Fibroblast of lung (primary cell): ENCODE data around the gene GNPDA1.

Source experiments
- EZH2 ChIP-seq: IDR thresholded peaks from 2 replicates; pipeline ENCODE4 v1.5.1; 2012; ENCODE audit warnings: low read length, control low read depth, mild to moderate bottlenecking; ENCODE audit errors: missing control alignments
- TF ChIP-seq, protein P1 (sequence below), 2 donors: IDR thresholded peaks in 1 of 2; conservative IDR thresholded peaks in 1 of 2; 1 replicate in 1 of 2; 2 replicates in 1 of 2; pipeline ENCODE4 v1.5.1; 2011 to 2012; ENCODE audit warnings: low read length in 2 of 2, control low read depth in 1 of 2, inconsistent platforms in 1 of 2, low read depth in 1 of 2, mild to moderate bottlenecking in 1 of 2

DNA sequence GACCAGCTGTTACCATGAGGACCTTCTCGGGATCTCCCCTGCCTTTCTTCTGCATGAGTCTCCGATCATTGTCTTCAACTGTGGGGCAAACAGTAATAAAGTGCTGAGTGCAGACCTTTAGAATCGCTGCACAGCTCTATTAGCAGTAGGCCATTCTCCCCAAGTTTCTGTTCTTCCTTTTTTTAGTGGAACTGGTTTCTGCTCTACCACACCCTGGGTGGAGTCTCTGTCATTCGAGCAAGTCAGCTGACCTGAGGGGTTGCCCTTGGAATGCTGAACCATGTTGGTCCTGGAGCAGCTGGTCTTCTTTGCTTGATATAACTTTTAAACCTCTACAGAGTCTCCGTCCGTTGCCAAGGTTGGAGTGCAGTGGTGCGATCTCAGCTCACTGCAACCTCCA lies 33.4 kb upstream of the GNPDA1 start:
- TF ChIP-seq, protein P1, sequence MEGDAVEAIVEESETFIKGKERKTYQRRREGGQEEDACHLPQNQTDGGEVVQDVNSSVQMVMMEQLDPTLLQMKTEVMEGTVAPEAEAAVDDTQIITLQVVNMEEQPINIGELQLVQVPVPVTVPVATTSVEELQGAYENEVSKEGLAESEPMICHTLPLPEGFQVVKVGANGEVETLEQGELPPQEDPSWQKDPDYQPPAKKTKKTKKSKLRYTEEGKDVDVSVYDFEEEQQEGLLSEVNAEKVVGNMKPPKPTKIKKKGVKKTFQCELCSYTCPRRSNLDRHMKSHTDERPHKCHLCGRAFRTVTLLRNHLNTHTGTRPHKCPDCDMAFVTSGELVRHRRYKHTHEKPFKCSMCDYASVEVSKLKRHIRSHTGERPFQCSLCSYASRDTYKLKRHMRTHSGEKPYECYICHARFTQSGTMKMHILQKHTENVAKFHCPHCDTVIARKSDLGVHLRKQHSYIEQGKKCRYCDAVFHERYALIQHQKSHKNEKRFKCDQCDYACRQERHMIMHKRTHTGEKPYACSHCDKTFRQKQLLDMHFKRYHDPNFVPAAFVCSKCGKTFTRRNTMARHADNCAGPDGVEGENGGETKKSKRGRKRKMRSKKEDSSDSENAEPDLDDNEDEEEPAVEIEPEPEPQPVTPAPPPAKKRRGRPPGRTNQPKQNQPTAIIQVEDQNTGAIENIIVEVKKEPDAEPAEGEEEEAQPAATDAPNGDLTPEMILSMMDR (conservative IDR thresholded peaks at IDR 0.05 in 1 of 2, IDR thresholded peaks at IDR 0.05 in 1 of 2; ENCODE audit: low read depth in 1 of 2, low read length in 2 of 2) = no peak
- no peak for TF ChIP-seq EZH2
